Thoracic aorta (tissue), 2 donors: ENCODE data around the gene ENPEP. TPM values are rescaled to one million over a fixed set of nuclear protein-coding genes. Genes with fewer than 3 reads are reported as not detected.

Experiments used
- ATAC-seq: fragments of 150-250 bp; one replicate; pipeline ENCODE4 v1.8.0; 2017; ENCODE audit warnings: low read depth; ENCODE audit not compliant: insufficient number of reproducible peaks, low FRiP score
- DNase-seq: peaks from one replicate; pipeline ENCODE4 v3.0.0-alpha.2; 2020; ENCODE audit warnings: low spot score
- H3K27ac ChIP-seq, 2 donors: fragments of 200-600 bp; sonication (generic); 1 replicate in 1 of 2; 2 replicates in 1 of 2; pipeline ENCODE4 v1.5.1; 2016; ENCODE audit warnings: mild to moderate bottlenecking in 2 of 2, moderate library complexity in 2 of 2
- H3K27me3 ChIP-seq: fragments of 200-600 bp; sonication (generic); replicated peaks from 2 replicates; pipeline ENCODE4 v1.6.0; 2016; ENCODE audit warnings: mild to moderate bottlenecking; ENCODE audit not compliant: insufficient read depth
- H3K36me3 ChIP-seq: fragments of 200-600 bp; sonication (generic); one replicate; pipeline ENCODE4 v1.5.1; 2016
- H3K4me1 ChIP-seq, 2 donors: fragments of 200-600 bp; sonication (generic); 1 replicate in 1 of 2; 2 replicates in 1 of 2; pipeline versions ENCODE4 v1.5.1 to v1.6.0; 2016; ENCODE audit warnings: low read depth in 2 of 2, mild to moderate bottlenecking in 1 of 2; ENCODE audit not compliant: control insufficient read depth in 1 of 2
- H3K4me3 ChIP-seq: fragments of 200-600 bp; sonication (generic); 2 replicates; pipeline ENCODE4 v1.5.1; 2016; ENCODE audit warnings: mild to moderate bottlenecking
- H3K9me3 ChIP-seq: fragments of 200-600 bp; sonication (generic); 2 replicates; pipeline ENCODE4 v1.5.1; 2016
- CTCF ChIP-seq: fragments of 200-600 bp; sonication (generic); IDR thresholded peaks from one replicate; pipeline ENCODE4 v1.5.1; 2019; ENCODE audit warnings: antibody characterized with exemption
- total RNA-seq, 2 donors: library from RNA; depleted of rRNA; stranded (reverse); fragments of >200 nt; gene quantifications; one replicate each; pipeline versions ENCODE4 v1.1.0 to v1.2.3, GENCODE V29; 2016

Gene ENPEP
- total RNA-seq, 2 donors from 2014 or later, result 0.68 to 9.9 TPM

- no peak overlapping the region for H3K4me3 ChIP-seq
- H3K36me3 ChIP-seq, result no peaks in the 10 kb centered on the region
- H3K9me3 ChIP-seq, result no peaks in the 10 kb centered on the region
- H3K4me1 ChIP-seq, result no peaks in the 10 kb centered on the region
- peak; percentile 47 for TF ChIP-seq CTCF
- DNase-seq, result no peak
- no peaks in the 10 kb centered on the region for H3K27me3 ChIP-seq
- no peak for ATAC-seq
- no peak overlapping the region for H3K27ac ChIP-seq
Observed at GRCh38 chr4:110514889-110515479, 39.0 kb downstream of the ENPEP start.

GRCh38 chr4:110515676-110516075 lies 39.7 kb downstream of the ENPEP start:
- no peak for TF ChIP-seq CTCF
- no peak for ATAC-seq
- peak overlapping the region; percentile 65 for H3K4me3 ChIP-seq

GRCh38 chr4:110516106-110516922 lies 40.4 kb downstream of the ENPEP start:
- ATAC-seq, result no peak
- no peaks in the 10 kb centered on the region for H3K36me3 ChIP-seq
- DNase-seq, result no peak
- no peaks in the 10 kb centered on the region for H3K27me3 ChIP-seq
- H3K27ac ChIP-seq, result no peak overlapping the region
- peak overlapping the region; percentile 65 for H3K4me3 ChIP-seq
- no peaks in the 10 kb centered on the region for H3K4me1 ChIP-seq
- H3K9me3 ChIP-seq, result no peaks in the 10 kb centered on the region
- peak; percentile 64 for TF ChIP-seq CTCF

More at GRCh38 chr4:110515676-110516075, 39.7 kb downstream of the ENPEP start:
- DNase-seq, result no peak
- Histone ChIP-seq H3K36me3 (no peaks in the 10 kb centered on the region), H3K27me3 (no peaks in the 10 kb centered on the region), H3K27ac (no peak overlapping the region), H3K4me1 (no peaks in the 10 kb centered on the region), H3K9me3 (no peaks in the 10 kb centered on the region)

GRCh38 chr4:110518889-110519490 lies 43.0 kb downstream of the ENPEP start:
- ATAC-seq, result no peak
- Histone ChIP-seq H3K4me3 (no peak overlapping the region), H3K4me1 (no peaks in the 10 kb centered on the region), H3K27me3 (no peaks in the 10 kb centered on the region), H3K27ac (no peak overlapping the region), H3K9me3 (no peaks in the 10 kb centered on the region), H3K36me3 (no peaks in the 10 kb centered on the region)
- peak; percentile 46 for TF ChIP-seq CTCF
- no peak for DNase-seq

- Histone ChIP-seq H3K27me3 (no peaks in the 10 kb centered on the region), H3K36me3 (no peaks in the 10 kb centered on the region), H3K9me3 (no peaks in the 10 kb centered on the region), H3K27ac (no peak overlapping the region), H3K4me3 (no peak overlapping the region), H3K4me1 (no peaks in the 10 kb centered on the region)
- no peak for TF ChIP-seq CTCF
- ATAC-seq (no peak), DNase-seq (no peak)
Observed at GRCh38 chr4:110520886-110521285, 44.9 kb downstream of the ENPEP start.
